Measurements from ENCODE around the gene PINK1.

Gene PINK1

GRCh38 chr1:20682571-20683236 is 49.4 kb downstream of the PINK1 start:
- DNase-seq = no peak

GRCh38 chr1:20683614-20684013 is 50.4 kb downstream of the PINK1 start:
- DNase-seq = no peak

- DNase-seq = no peak
These were observed 50.9 kb downstream of the PINK1 start for GRCh38 chr1:20684050-20684620.

- DNase-seq = no peak
These were observed 51.4 kb downstream of the PINK1 start for GRCh38 chr1:20684651-20685050.

GRCh38 chr1:20685099-20685662 is 51.9 kb downstream of the PINK1 start:
- no peak for DNase-seq

- DNase-seq = no peak
These were observed 52.5 kb downstream of the PINK1 start for GRCh38 chr1:20685741-20686140.

GRCh38 chr1:20686883-20687725 is 53.8 kb downstream of the PINK1 start:
- no peak for DNase-seq

GRCh38 chr1:20689645-20690056 is 56.4 kb downstream of the PINK1 start:
- DNase-seq = no peak

- DNase-seq = no peak
These were observed 58.6 kb downstream of the PINK1 start for GRCh38 chr1:20691872-20692271.

- no peak for DNase-seq
These were observed 60.4 kb downstream of the PINK1 start for GRCh38 chr1:20693623-20694022.

- no peak for DNase-seq
These were observed 62.3 kb downstream of the PINK1 start for GRCh38 chr1:20695515-20695914.

GRCh38 chr1:20696397-20697333 is 63.4 kb downstream of the PINK1 start:
- DNase-seq = peak; percentile 72 to 74

GRCh38 chr1:20697563-20697962 is 64.3 kb downstream of the PINK1 start:
- DNase-seq = no peak

GRCh38 chr1:20698195-20698910 is 65.1 kb downstream of the PINK1 start:
- DNase-seq = no peak

GRCh38 chr1:20699558-20699957 is 66.3 kb downstream of the PINK1 start:
- DNase-seq = no peak

- no peak for DNase-seq
These were observed 67.5 kb downstream of the PINK1 start for GRCh38 chr1:20700636-20701215.

All from CD4-positive, alpha-beta T cell treated with Interferon alpha-2 for 1 hour (primary cell).